H1 (cell line): Measurements from ENCODE around the gene PAQR4. TPM values are rescaled to one million over a fixed set of nuclear protein-coding genes. Genes with fewer than 3 reads are reported as not detected.

Source experiments
- CHD7 ChIP-seq: fragments of 300-600 bp; sonication (generic); IDR thresholded peaks from 2 replicates; pipeline ENCODE4 v1.7.1; 2012; ENCODE audit warnings: low read length, moderate library complexity, mild to moderate bottlenecking, inconsistent platforms; ENCODE audit not compliant: insufficient replicate concordance
- CREB1 ChIP-seq: IDR thresholded peaks from 2 replicates; pipeline ENCODE4 v1.6.1; 2012; ENCODE audit warnings: inconsistent platforms
- EZH2 ChIP-seq: fragments of 200-600 bp; sonication (generic); IDR thresholded peaks from 2 replicates; pipeline ENCODE4 v1.7.1; 2012; ENCODE audit warnings: low read depth, mild to moderate bottlenecking, moderate library complexity, low read length, inconsistent platforms; ENCODE audit not compliant: severe bottlenecking
- POU5F1 ChIP-seq: IDR thresholded peaks from 2 replicates; pipeline ENCODE4 v1.6.1; 2011; ENCODE audit warnings: low read depth, mild to moderate bottlenecking, low read length, moderate library complexity
- RBBP5 ChIP-seq: IDR thresholded peaks from 2 replicates; pipeline ENCODE4 v1.7.1; 2012; ENCODE audit warnings: low read depth, mild to moderate bottlenecking, inconsistent platforms, low read length, moderate library complexity, borderline replicate concordance
- polyA plus RNA-seq, 7 experiments: library from polyadenylated mRNA; depleted of rRNA in 3 of 7; stranded (reverse) in 5 of 7; unstranded in 2 of 7; fragments of >200 nt in 5 of 7; fragments of 200-250 nt in 2 of 7; gene quantifications; 1 replicate in 5 of 7; 2 replicates in 1 of 7; 4 replicates in 1 of 7; pipeline versions ENCODE4 v1.2.1 to v1.2.3, GENCODE V29; 2011 to 2013; ENCODE audit warnings: missing spikeins in 2 of 7, mixed read lengths in 2 of 7
- total RNA-seq: library from RNA; stranded (reverse); fragmentation: NEBNext Ultra II Directional; extraction: Animal tissue kit (Norgen Biotek cat#: 25700); gene quantifications from 2 replicates; pipeline ENCODE4 v1.2.1, GENCODE V29; 2021

Gene PAQR4
- total and polyA plus RNA-seq, 2 of the 8 experiments (the other 6 are each of a cell fraction or from before 2014, with no cell fraction given), result 28.2 to 34.6 TPM

GRCh38 chr16:2925951-2926649, 43.0 kb upstream of the PAQR4 start (continued):
- TF ChIP-seq RBBP5 (no peak), CREB1 (no peak), EZH2 (no peak), POU5F1 (no peak), CHD7 (no peak)
